ENCODE data around the gene HSPA1B. TPM values are rescaled to one million over a fixed set of nuclear protein-coding genes. Genes with fewer than 3 reads are reported as not detected.

HSPA1B gene
- total RNA-seq, 1 experiment from 2014 or later: 214 TPM

- TF ChIP-seq JUND (IDR thresholded peaks at IDR 0.05) (no peak), ZNF274 (IDR thresholded peaks at IDR 0.05; ENCODE audit: low read depth, low read length) (no peak), EGR1 (IDR thresholded peaks at IDR 0.05; ENCODE audit: low read depth) (no peak), ZFX (IDR thresholded peaks at IDR 0.05) (no peak), YY1 (IDR thresholded peaks at IDR 0.05; ENCODE audit: extremely low read depth, insufficient replicate concordance, low read depth, low read length) (no peak), TCF7L2 (IDR thresholded peaks at IDR 0.05; ENCODE audit: borderline replicate concordance, extremely low read depth, insufficient read depth, insufficient read length) (no peak), SIN3A (IDR thresholded peaks at IDR 0.05; ENCODE audit: low read depth) (no peak)
- TF ChIP-seq, protein P1, sequence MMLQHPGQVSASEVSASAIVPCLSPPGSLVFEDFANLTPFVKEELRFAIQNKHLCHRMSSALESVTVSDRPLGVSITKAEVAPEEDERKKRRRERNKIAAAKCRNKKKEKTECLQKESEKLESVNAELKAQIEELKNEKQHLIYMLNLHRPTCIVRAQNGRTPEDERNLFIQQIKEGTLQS (IDR thresholded peaks at IDR 0.05): no peak
Measured at GRCh38 chr6:31779908-31780307, 47.6 kb upstream of the HSPA1B start (continued).

DNA sequence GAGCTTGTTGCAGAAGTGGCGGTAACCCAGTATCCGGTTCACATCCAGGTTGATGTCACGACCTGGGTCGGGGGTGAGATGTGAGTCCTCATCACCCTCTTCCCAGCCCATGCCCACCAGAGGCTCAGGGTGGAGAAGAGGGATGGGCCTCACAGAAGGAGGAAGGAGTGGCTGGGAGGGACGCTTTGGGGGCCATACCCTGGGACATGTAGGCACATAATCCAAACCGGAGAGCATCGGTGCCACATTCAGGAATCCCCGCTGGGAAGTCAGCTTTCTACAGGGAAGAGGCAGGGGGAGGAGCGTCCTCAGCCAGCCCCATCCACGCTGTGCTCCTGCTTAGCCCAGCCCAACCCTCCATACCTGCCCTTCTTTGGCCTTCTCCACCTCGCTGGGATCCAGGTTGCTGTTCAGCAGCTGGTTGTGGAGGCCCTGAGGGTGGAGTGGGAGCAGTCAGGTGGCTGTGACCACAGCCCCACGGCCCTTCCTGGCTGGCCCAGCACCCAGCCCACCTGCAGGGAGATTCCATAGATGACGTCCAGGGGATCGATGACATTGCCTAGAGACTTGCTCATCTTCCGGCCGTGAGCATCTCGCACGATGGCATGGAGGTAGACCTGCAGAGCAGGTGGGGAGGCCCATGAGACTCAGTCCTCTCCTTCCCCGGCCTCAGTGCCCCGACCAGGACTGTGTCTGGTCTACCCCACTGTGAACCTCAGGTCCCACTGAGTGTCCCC, 46.9 kb upstream of the HSPA1B start:
- no peak for DNase-seq (ENCODE audit: low read depth, low spot score)
- intact Hi-C loops (cut with micrococcal nuclease): no loop called here
- no peaks in the 10 kb centered on the region for H3K27me3 ChIP-seq (ENCODE audit: insufficient read depth, low read length)
- no peak for TF ChIP-seq REST (IDR thresholded peaks at IDR 0.05; ENCODE audit: low read depth)
- TF ChIP-seq YY1 (IDR thresholded peaks at IDR 0.05; ENCODE audit: extremely low read depth, insufficient replicate concordance, low read depth, low read length): no peak
- no peak for TF ChIP-seq EZH2 (IDR thresholded peaks at IDR 0.05)
- TF ChIP-seq, protein P1 (IDR thresholded peaks at IDR 0.05): no peak
- TF ChIP-seq POLR2A (IDR thresholded peaks at IDR 0.05; ENCODE audit: borderline replicate concordance, extremely low read depth, insufficient read depth, insufficient read length): no peak
- no peak for TF ChIP-seq JUND (IDR thresholded peaks at IDR 0.05)
- TF ChIP-seq ZFX (IDR thresholded peaks at IDR 0.05): no peak
- TF ChIP-seq RAD21 (IDR thresholded peaks at IDR 0.05; ENCODE audit: low read depth): no peak
- no peak for TF ChIP-seq SP1 (IDR thresholded peaks at IDR 0.05; ENCODE audit: low read depth)
- H3K4me1 ChIP-seq (ENCODE audit: control insufficient read depth in 1 of 2, insufficient read depth in 2 of 2, low read length in 2 of 2): peaks cover 23 to 29% of the 10 kb centered on the region in 2 experiments
- H3K27ac ChIP-seq (ENCODE audit: low read depth, low read length): no peak overlapping the region; the same call in 1 of the 2 replicates
- no peaks in the 10 kb centered on the region for H3K9me2 ChIP-seq (ENCODE audit: insufficient read depth)
- POLR2A ChIA-PET: interaction anchor here (0.8 kb wide), 1 partner anchor 47 kb away, joined by 3 read pairs; the partner anchor contains the start of gene HSPA1B
- no peaks in the 10 kb centered on the region for H3K9me3 ChIP-seq (ENCODE audit: control insufficient read depth in 1 of 2, insufficient read depth in 1 of 2, low read depth in 1 of 2, low read length in 2 of 2)
- RAD21 ChIA-PET (ENCODE audit: low non-redundant PET in 1 of 2, low total read pairs in 2 of 2, uncharacterized antibody in 2 of 2, unreplicated experiment in 2 of 2): no interaction called here
- no peaks in the 10 kb centered on the region; the same call in 1 of the 2 replicates for H3K79me2 ChIP-seq (ENCODE audit: insufficient read depth, low read length)
- H3K4me3 ChIP-seq (replicated peaks in 1 of 2; ENCODE audit: low read depth in 1 of 2, low read length in 2 of 2): no peak overlapping the region
- H3K9ac ChIP-seq (ENCODE audit: low read length): no peak overlapping the region
- no peak for ATAC-seq
- CTCF ChIA-PET: no interaction called here
- H2AFZ ChIP-seq (ENCODE audit: low read depth, low read length, poor library complexity, severe bottlenecking): no peak overlapping the region
- peaks cover 27 to 57% of the 10 kb centered on the region in 2 experiments for H3K36me3 ChIP-seq (ENCODE audit: control insufficient read depth in 1 of 2, insufficient read depth in 2 of 2, low read length in 2 of 2)
- no peak overlapping the region for H3K4me2 ChIP-seq (ENCODE audit: low read length)
- no peaks in the 10 kb centered on the region for H4K20me1 ChIP-seq (ENCODE audit: insufficient read depth)
- no TSS peak for BruUV-seq (replicated peaks)
